Body of pancreas (tissue), 4 donors: ENCODE data around the gene ACTL8.

Experiments
- POLR2A ChIP-seq, 3 donors: fragments of 450-650 bp; IDR thresholded peaks; one replicate each; pipeline ENCODE4 v1.6.1; 2016; ENCODE audit warnings: antibody characterized with exemption in 3 of 3, mild to moderate bottlenecking in 2 of 3
- TF ChIP-seq, protein P1 (sequence below), 7 experiments: fragments of 450-650 bp in 4 of 7; fragments of 200-600 bp in 3 of 7; sonication (generic) in 3 of 7; IDR thresholded peaks; one replicate each; pipeline ENCODE4 v1.5.1; 2016 to 2019; ENCODE audit warnings: antibody characterized with exemption in 7 of 7

DNA sequence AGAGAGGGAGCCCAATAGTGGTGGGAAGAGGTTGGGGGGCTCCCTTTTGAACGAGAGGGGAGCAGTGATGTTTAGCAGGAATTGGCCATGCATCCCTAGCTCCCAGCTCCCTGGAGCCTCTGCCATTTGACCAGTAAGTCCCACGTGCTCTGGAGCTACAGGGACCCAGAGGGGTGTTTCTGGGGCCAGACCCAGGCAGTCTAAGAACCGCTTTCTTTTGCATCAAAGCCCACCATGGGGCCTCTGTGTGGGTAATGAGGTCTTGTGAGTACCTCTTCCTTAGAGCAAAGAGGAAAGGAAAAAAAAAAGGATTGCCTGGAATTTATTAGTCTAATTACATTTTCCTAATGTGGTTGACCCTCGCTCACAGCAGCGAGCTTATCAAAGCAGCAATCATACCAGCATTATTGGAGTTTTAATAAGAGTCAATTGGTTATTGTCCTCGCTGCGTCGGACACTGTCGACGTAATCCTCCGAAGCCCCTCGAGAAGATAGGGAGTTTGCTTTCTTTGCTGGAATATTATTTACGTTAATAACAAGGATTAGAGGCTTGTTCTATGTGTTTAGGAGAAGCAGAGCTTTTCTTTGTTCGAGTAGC lies 17.6 kb downstream of the ACTL8 start:
- TF ChIP-seq, protein P1, sequence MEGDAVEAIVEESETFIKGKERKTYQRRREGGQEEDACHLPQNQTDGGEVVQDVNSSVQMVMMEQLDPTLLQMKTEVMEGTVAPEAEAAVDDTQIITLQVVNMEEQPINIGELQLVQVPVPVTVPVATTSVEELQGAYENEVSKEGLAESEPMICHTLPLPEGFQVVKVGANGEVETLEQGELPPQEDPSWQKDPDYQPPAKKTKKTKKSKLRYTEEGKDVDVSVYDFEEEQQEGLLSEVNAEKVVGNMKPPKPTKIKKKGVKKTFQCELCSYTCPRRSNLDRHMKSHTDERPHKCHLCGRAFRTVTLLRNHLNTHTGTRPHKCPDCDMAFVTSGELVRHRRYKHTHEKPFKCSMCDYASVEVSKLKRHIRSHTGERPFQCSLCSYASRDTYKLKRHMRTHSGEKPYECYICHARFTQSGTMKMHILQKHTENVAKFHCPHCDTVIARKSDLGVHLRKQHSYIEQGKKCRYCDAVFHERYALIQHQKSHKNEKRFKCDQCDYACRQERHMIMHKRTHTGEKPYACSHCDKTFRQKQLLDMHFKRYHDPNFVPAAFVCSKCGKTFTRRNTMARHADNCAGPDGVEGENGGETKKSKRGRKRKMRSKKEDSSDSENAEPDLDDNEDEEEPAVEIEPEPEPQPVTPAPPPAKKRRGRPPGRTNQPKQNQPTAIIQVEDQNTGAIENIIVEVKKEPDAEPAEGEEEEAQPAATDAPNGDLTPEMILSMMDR (IDR thresholded peaks at IDR 0.05): no peak
- no peak for TF ChIP-seq POLR2A (IDR thresholded peaks at IDR 0.05)
